ENCODE results near the gene CHD9.

DNA sequence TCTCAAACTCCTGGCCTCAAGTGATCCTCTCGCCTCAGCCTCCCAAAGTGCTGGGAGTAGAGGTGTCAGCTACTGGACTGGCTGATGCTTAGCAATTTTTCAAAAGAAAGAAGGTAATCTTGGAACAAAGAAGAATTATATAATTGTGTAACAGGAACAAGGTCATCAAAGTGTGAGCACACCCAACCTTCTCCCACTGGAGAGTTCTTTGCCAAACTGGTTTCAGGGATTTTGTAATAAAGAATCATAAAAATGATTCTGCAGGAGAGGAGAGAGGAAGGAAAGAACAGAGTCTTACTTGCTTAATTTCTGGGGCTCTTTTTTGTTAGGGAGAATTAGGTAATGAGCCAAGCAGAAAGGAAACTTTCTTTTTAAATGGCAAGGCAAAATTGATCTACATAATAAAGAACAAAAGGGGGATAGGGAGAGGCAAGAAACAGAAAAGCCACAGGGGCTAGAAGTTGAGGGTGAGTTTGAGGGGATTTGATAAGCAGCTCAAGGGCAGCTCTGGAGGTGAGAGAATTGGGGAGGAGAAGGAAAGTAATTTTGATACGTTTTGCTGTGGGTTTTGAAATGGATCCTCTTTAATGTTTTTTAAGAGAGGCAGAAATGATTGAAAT lies 23.4 kb upstream of the CHD9 start:
- TF ChIP-seq, protein P1, sequence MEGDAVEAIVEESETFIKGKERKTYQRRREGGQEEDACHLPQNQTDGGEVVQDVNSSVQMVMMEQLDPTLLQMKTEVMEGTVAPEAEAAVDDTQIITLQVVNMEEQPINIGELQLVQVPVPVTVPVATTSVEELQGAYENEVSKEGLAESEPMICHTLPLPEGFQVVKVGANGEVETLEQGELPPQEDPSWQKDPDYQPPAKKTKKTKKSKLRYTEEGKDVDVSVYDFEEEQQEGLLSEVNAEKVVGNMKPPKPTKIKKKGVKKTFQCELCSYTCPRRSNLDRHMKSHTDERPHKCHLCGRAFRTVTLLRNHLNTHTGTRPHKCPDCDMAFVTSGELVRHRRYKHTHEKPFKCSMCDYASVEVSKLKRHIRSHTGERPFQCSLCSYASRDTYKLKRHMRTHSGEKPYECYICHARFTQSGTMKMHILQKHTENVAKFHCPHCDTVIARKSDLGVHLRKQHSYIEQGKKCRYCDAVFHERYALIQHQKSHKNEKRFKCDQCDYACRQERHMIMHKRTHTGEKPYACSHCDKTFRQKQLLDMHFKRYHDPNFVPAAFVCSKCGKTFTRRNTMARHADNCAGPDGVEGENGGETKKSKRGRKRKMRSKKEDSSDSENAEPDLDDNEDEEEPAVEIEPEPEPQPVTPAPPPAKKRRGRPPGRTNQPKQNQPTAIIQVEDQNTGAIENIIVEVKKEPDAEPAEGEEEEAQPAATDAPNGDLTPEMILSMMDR (IDR thresholded peaks at IDR 0.05) = no peak
- TF ChIP-seq POLR2AphosphoS5 (IDR thresholded peaks at IDR 0.05) = no peak
